Diencephalon (tissue), 1 donor: ENCODE data around the gene CCDC141. TPM values are rescaled to one million over a fixed set of nuclear protein-coding genes. Genes with fewer than 3 reads are reported as not detected.

Source experiments
- total RNA-seq: library from RNA; depleted of rRNA; stranded (reverse); fragments of >200 nt; gene quantifications from one replicate; pipeline ENCODE4 v1.2.3, GENCODE V29; 2014

CCDC141 gene, protein sequence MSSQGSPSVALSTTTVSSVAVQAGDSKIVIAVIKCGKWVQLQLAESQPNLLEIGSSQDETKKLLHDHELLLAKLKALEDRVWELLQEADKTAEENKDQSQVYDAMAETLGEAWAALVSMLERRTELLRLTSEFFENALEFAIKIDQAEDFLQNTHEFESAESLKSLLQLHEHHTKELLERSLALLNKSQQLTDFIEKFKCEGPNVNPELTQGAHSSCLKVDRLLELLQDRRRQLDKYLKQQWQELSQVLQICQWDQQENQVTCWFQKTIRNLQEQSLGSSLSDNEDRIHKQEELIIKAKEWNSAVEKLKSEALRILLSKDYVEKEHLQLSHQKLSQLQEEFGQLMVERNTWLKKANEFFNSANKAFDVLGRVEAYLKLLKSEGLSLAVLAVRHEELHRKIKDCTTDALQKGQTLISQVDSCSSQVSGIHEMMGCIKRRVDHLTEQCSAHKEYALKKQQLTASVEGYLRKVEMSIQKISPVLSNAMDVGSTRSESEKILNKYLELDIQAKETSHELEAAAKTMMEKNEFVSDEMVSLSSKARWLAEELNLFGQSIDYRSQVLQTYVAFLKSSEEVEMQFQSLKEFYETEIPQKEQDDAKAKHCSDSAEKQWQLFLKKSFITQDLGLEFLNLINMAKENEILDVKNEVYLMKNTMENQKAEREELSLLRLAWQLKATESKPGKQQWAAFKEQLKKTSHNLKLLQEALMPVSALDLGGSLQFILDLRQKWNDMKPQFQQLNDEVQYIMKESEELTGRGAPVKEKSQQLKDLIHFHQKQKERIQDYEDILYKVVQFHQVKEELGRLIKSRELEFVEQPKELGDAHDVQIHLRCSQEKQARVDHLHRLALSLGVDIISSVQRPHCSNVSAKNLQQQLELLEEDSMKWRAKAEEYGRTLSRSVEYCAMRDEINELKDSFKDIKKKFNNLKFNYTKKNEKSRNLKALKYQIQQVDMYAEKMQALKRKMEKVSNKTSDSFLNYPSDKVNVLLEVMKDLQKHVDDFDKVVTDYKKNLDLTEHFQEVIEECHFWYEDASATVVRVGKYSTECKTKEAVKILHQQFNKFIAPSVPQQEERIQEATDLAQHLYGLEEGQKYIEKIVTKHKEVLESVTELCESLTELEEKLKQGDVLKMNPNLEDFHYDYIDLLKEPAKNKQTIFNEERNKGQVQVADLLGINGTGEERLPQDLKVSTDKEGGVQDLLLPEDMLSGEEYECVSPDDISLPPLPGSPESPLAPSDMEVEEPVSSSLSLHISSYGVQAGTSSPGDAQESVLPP (N-terminal part only)
- total RNA-seq, result 3.5 TPM

DNA sequence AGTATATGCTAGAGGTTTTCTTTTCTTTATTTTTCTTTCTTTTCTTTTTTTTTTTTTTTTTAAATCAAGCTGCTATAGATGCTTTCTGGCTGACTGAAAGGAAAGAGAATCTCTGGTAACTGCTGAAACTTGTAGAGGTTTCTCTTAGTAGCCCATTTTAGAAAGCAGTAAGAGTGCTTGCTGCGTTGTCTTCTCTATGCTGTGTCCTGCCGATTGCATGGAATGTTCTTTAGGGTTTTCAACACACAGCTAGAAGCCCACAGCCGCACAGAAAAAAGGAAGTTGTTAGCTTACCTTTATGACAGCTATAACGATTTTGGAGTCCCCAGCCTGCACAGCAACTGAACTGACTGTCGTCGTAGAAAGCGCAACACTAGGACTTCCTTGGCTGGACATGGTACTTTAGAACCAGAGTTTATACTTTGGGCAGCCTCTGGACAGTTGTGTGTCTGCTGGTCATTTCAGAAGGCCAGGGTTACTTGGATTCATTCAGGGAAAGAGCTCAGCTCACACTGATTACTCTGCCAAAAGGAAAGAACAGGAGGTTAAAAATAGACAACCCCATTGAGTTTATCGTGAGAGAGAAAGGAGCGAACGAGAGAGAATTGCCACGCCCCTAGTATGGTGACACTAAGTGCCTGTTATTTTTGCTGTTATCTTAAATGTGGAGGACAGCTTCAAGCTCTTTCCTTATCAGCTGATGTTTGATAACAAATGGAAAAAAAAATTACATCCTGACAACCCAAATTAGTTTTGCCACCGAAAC lies at the start of gene CCDC141:
Gene CCDC141, minus strand, starts transcription at position 592 of the 766 bp plus-strand sequence. Its CDS starts 196 bp downstream, at position 396.

DNA sequence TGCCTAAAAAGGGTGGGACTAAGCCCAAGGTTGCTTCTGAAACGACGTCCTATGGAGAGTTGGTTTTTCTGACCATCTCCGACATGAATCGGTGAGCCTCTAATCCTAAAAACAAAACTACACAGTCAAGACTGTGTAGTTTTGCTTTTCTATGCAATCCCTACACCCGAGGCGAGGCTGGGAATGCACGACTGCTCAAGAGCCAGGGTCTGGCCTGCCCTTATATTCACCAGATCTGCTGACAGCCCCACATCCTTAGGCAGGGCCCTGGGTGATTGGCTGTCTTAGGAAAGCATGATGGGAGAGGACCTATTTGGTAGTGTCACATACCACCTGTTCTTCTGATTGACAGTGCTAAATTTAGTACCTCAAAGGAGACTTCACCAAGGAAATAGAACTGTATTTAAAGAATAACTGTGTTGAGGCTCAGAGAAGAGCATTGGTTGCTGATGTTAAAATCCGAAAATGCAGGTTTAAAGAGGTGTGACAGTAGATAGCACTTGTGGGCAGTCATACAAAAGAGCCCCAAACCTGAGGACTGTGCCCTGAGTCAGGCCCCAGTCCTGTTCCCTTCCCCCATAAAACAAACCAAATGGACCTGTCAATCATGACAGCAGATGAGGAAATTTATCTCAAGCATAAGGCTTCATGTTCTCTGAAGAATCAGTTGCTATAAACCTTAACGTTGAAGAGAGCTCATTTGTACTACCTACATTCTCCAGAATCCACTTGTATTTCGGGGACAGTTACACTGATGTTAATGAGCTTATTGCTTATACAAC lies 242.5 kb downstream of the CCDC141 start, which contains the start of gene TTN:
Gene TTN, minus strand, starts transcription at position 197 of the 782 bp plus-strand sequence. CDS start 2,781 bp downstream, outside the sequence.

Other genes with a start within 250 kb of the CCDC141 start
- gene TTN, start 242.7 kb downstream of the CCDC141 start, total RNA-seq, result 2.3 TPM
- gene SESTD1, start 214.7 kb upstream of the CCDC141 start, total RNA-seq, result 67.4 TPM